MM.1S (cell line): ENCODE measurements around the gene BCAR1.
"Not testable (repeated sequence)": the region's sequence is repeated elsewhere in the genome, so short reads cannot be mapped to it uniquely, and the experiment has no call there.

ENCODE experiments used
- DNase-seq: peaks from one replicate; pipeline ENCODE4 v3.0.0-alpha.2; 2015
- H2AFZ ChIP-seq: fragments of 300-600 bp; sonication (generic); 2 replicates; pipeline ENCODE4 v1.6.0; 2016; ENCODE audit warnings: antibody characterized with exemption, low read length
- H3F3A ChIP-seq: fragments of 300-600 bp; sonication (generic); 2 replicates; pipeline ENCODE4 v1.6.1; 2016; ENCODE audit warnings: mild to moderate bottlenecking, antibody characterized with exemption, low read length, moderate library complexity, mixed read lengths; ENCODE audit not compliant: insufficient read depth
- H3K27ac ChIP-seq: fragments of 300-600 bp; sonication (generic); 2 replicates; pipeline ENCODE4 v1.5.1; 2016; ENCODE audit warnings: mild to moderate bottlenecking, low read length
- H3K27me3 ChIP-seq: fragments of 300-600 bp; sonication (generic); replicated peaks from 2 replicates; pipeline ENCODE4 v1.6.0; 2016; ENCODE audit warnings: low read length; ENCODE audit not compliant: insufficient read depth
- H3K36me3 ChIP-seq: fragments of 300-600 bp; sonication (generic); replicated peaks from 2 replicates; pipeline ENCODE4 v1.6.1; 2016; ENCODE audit warnings: mild to moderate bottlenecking, low read length, mixed read lengths; ENCODE audit not compliant: insufficient read depth
- H3K4me1 ChIP-seq: fragments of 300-600 bp; sonication (generic); 2 replicates; pipeline ENCODE4 v1.6.1; 2016; ENCODE audit warnings: low read length, mixed read lengths
- H3K4me2 ChIP-seq: fragments of 300-600 bp; sonication (generic); 2 replicates; pipeline ENCODE4 v1.6.0; 2016; ENCODE audit warnings: low read depth, low read length
- H3K4me3 ChIP-seq: fragments of 300-600 bp; sonication (generic); 2 replicates; pipeline ENCODE4 v1.5.1; 2016; ENCODE audit warnings: low read length, mixed read lengths
- H3K79me2 ChIP-seq: fragments of 300-600 bp; sonication (generic); 2 replicates; pipeline ENCODE4 v1.6.1; 2016; ENCODE audit warnings: mixed run types, low read length, mixed read lengths
- H3K9ac ChIP-seq: fragments of 300-600 bp; sonication (generic); 2 replicates; pipeline ENCODE4 v1.6.1; 2016; ENCODE audit warnings: low read length, mixed read lengths
- H3K9me2 ChIP-seq: fragments of 300-600 bp; sonication (generic); replicated peaks from 2 replicates; pipeline ENCODE4 v1.6.1; 2016; ENCODE audit warnings: mild to moderate bottlenecking, low read length, mixed read lengths; ENCODE audit not compliant: insufficient read depth
- H3K9me3 ChIP-seq: fragments of 300-600 bp; sonication (generic); replicated peaks from 2 replicates; pipeline ENCODE4 v1.6.1; 2016; ENCODE audit warnings: mild to moderate bottlenecking, low read length, mixed read lengths; ENCODE audit not compliant: insufficient read depth
- H4K20me1 ChIP-seq: fragments of 300-600 bp; sonication (generic); 2 replicates; pipeline ENCODE4 v1.6.1; 2016; ENCODE audit warnings: mild to moderate bottlenecking, low read length, moderate library complexity, mixed read lengths; ENCODE audit not compliant: insufficient read depth
- EZH2 ChIP-seq: fragments of 300-600 bp; sonication (generic); optimal IDR thresholded peaks from 2 replicates; pipeline ENCODE3; 2017; ENCODE audit warnings: low read depth, mild to moderate bottlenecking, antibody characterized with exemption, low read length, mixed read lengths
- EZH2phosphoT487 ChIP-seq: fragments of 300-600 bp; sonication (generic); IDR thresholded peaks from 2 replicates; pipeline ENCODE4 v1.6.1; 2018; ENCODE audit warnings: antibody characterized with exemption, low read length
- TF ChIP-seq, protein P1 (sequence below): fragments of 300-600 bp; sonication (generic); IDR thresholded peaks from 2 replicates; pipeline ENCODE4 v1.5.1; 2016; ENCODE audit warnings: antibody characterized with exemption, low read length, mixed read lengths

Gene BCAR1

GRCh38 chr16:75209944-75210343 is 41.5 kb downstream of the BCAR1 start:
- H3K4me1 ChIP-seq = no peaks in the 10 kb centered on the region
- H3K4me2 ChIP-seq = no peak overlapping the region
- DNase-seq = no peak
- H3K79me2 ChIP-seq = no peaks in the 10 kb centered on the region
- no peaks in the 10 kb centered on the region for H3K9me3 ChIP-seq
- H3F3A ChIP-seq = no peaks in the 10 kb centered on the region
- H3K4me3 ChIP-seq = no peak overlapping the region
- H3K27ac ChIP-seq = no peak overlapping the region
- no peaks in the 10 kb centered on the region for H3K9me2 ChIP-seq
- H3K9ac ChIP-seq = no peak overlapping the region
- no peaks in the 10 kb centered on the region for H3K27me3 ChIP-seq
- H3K36me3 ChIP-seq = no peaks in the 10 kb centered on the region
- H4K20me1 ChIP-seq = no peaks in the 10 kb centered on the region
- H2AFZ ChIP-seq = no peak overlapping the region
- no peak for TF ChIP-seq EZH2
- TF ChIP-seq EZH2phosphoT487 = no peak
- TF ChIP-seq, protein P1, sequence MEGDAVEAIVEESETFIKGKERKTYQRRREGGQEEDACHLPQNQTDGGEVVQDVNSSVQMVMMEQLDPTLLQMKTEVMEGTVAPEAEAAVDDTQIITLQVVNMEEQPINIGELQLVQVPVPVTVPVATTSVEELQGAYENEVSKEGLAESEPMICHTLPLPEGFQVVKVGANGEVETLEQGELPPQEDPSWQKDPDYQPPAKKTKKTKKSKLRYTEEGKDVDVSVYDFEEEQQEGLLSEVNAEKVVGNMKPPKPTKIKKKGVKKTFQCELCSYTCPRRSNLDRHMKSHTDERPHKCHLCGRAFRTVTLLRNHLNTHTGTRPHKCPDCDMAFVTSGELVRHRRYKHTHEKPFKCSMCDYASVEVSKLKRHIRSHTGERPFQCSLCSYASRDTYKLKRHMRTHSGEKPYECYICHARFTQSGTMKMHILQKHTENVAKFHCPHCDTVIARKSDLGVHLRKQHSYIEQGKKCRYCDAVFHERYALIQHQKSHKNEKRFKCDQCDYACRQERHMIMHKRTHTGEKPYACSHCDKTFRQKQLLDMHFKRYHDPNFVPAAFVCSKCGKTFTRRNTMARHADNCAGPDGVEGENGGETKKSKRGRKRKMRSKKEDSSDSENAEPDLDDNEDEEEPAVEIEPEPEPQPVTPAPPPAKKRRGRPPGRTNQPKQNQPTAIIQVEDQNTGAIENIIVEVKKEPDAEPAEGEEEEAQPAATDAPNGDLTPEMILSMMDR = no peak

GRCh38 chr16:75209514-75209913 is 41.9 kb downstream of the BCAR1 start:
- H3K4me1 ChIP-seq, H3K9ac ChIP-seq, H3K4me3 ChIP-seq, H3K36me3 ChIP-seq, H3F3A ChIP-seq, H3K27me3 ChIP-seq, H3K9me3 ChIP-seq, H3K9me2 ChIP-seq, H4K20me1 ChIP-seq, H3K4me2 ChIP-seq, H2AFZ ChIP-seq, H3K27ac ChIP-seq, H3K79me2 ChIP-seq, DNase-seq: not testable (repeated sequence)

- Histone ChIP-seq H4K20me1 (no peaks in the 10 kb centered on the region), H3K4me2 (no peak overlapping the region), H3K9me3 (no peaks in the 10 kb centered on the region), H3K4me3 (no peak overlapping the region), H3K36me3 (no peaks in the 10 kb centered on the region), H3F3A (no peaks in the 10 kb centered on the region), H3K27me3 (no peaks in the 10 kb centered on the region), H3K4me1 (no peaks in the 10 kb centered on the region), H3K79me2 (no peaks in the 10 kb centered on the region), H3K9ac (no peak overlapping the region), H3K27ac (no peak overlapping the region), H2AFZ (no peak overlapping the region), H3K9me2 (no peaks in the 10 kb centered on the region)
- DNase-seq = no peak
- TF ChIP-seq EZH2phosphoT487 = no peak
- TF ChIP-seq EZH2 = no peak
- TF ChIP-seq, protein P1 = no peak
Measured at GRCh38 chr16:75208861-75209505, 42.4 kb downstream of the BCAR1 start.

- Histone ChIP-seq H3K4me3 (no peak overlapping the region), H3K4me2 (no peak overlapping the region), H3K9me3 (no peaks in the 10 kb centered on the region), H3K27ac (no peak overlapping the region), H4K20me1 (no peaks in the 10 kb centered on the region), H3K79me2 (no peaks in the 10 kb centered on the region), H3F3A (no peaks in the 10 kb centered on the region), H2AFZ (no peak overlapping the region), H3K36me3 (no peaks in the 10 kb centered on the region), H3K27me3 (no peaks in the 10 kb centered on the region), H3K4me1 (no peaks in the 10 kb centered on the region), H3K9me2 (no peaks in the 10 kb centered on the region), H3K9ac (no peak overlapping the region)
- DNase-seq = no peak
- TF ChIP-seq EZH2 = no peak
Measured at GRCh38 chr16:75208242-75208825, 43.1 kb downstream of the BCAR1 start.
